GM18526 (cell line): ENCODE measurements around the gene EPHA2.

Experiments
- POLR2A ChIP-seq: IDR thresholded peaks from 3 replicates; pipeline ENCODE4 v1.6.1; 2011; ENCODE audit not compliant: insufficient read length; ENCODE audit errors: extremely low read depth

Gene EPHA2

GRCh38 chr1:16162163-16162822, 6.4 kb upstream of the EPHA2 start:
- TF ChIP-seq POLR2A, result no peak

GRCh38 chr1:16161717-16162116, 5.8 kb upstream of the EPHA2 start:
- no peak for TF ChIP-seq POLR2A

- no peak for TF ChIP-seq POLR2A
These were observed 3.3 kb upstream of the EPHA2 start for GRCh38 chr1:16158993-16159831.

- no peak for TF ChIP-seq POLR2A
These were observed 2.2 kb upstream of the EPHA2 start for GRCh38 chr1:16158025-16158424.

GRCh38 chr1:16156848-16157495, 1.1 kb upstream of the EPHA2 start:
- TF ChIP-seq POLR2A, result no peak

GRCh38 chr1:16153999-16154673, 1.7 kb downstream of the EPHA2 start:
- TF ChIP-seq POLR2A, result no peak

- TF ChIP-seq POLR2A, result no peak
These were observed 2.5 kb downstream of the EPHA2 start for GRCh38 chr1:16153096-16153998.

GRCh38 chr1:16152481-16153087, 3.3 kb downstream of the EPHA2 start:
- TF ChIP-seq POLR2A, result no peak

- TF ChIP-seq POLR2A, result no peak
These were observed 3.9 kb downstream of the EPHA2 start for GRCh38 chr1:16151995-16152384.

- TF ChIP-seq POLR2A, result no peak
These were observed 4.5 kb downstream of the EPHA2 start for GRCh38 chr1:16151196-16151994.

- no peak for TF ChIP-seq POLR2A
These were observed 5.4 kb downstream of the EPHA2 start for GRCh38 chr1:16150508-16150907.

GRCh38 chr1:16149702-16150488, 6.0 kb downstream of the EPHA2 start:
- no peak for TF ChIP-seq POLR2A

- no peak for TF ChIP-seq POLR2A
These were observed 6.7 kb downstream of the EPHA2 start for GRCh38 chr1:16149146-16149545.
